HG02642 (cell line): ENCODE measurements around the gene DNAH1.

ENCODE experiments used
- ATAC-seq: cut with Tn5 transposase; IDR thresholded peaks from one replicate; pipeline ENCODE4 v1.9.1; 2021; ENCODE audit warnings: mild to moderate bottlenecking; ENCODE audit not compliant: unreplicated experiment, poor library complexity

Gene DNAH1

GRCh38 chr3:52442409-52443267 lies 126.5 kb downstream of the DNAH1 start:
- no peak for ATAC-seq

DNA sequence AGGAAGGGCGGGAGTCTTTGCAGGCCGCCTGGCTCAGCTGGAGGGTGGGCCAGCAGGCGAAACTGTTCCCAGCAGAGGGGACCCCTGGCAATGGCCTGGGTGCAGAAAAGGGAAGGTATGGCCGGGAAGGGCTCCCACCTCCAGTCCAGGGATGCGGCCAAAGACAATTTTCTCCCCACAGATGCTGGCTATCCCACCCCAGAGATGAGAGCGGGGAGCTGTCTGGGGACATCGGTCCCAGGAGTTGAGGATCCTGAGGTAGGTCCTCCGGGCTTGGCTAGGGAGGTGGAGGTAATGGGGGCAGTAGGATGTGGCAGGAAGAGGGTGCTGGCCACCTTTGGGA lies 127.1 kb downstream of the DNAH1 start:
- ATAC-seq, result no peak

DNA sequence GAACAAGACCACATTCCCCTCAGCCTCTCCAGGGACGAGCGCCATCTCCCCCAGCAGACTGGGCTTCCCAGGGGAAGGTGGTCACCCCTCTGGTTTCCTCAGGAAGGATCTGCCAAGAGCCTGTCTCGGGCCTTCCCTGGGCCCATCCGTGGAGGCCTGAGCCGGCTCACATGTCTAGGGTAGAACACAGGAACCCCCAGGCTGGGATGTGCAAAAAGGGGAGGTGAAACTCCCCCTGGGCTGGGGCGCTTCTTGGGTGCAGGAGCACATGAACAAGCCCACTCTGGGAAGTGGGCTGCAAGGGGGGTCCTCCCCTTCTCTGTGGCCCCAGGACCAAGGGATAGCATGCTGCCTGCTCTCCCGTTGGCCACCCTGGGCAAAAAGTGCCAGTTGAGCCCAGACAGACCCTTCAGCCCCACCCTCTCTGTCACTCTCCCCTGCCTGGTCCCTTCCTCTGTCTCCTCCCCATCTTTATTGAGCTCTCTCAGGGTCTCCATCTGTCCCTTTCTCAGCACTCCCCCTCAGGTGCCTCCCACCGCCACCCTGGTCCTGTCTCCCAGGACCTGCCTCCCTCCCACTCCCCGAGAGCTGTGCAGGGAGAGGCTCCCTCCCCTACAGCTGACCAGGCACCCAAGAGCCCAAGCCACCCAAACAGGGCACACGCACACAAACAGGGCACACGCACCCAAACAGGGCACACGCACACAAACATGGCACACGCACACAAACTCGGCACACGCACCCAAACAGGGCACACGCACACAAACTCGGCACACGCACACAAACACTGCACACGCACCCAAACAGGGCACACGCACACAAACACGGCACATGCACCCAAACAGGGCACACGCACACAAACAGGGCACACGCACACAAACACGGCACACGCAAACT lies 127.9 kb downstream of the DNAH1 start:
- ATAC-seq, result no peak

- ATAC-seq, result peak; percentile 80
Observed at GRCh38 chr3:52444860-52445793, 129.0 kb downstream of the DNAH1 start, which contains the start of gene SEMA3G. Gene SEMA3G (minus strand): TSS chr3:52445103. CDS start chr3:52445027, 76 bp downstream.

DNA sequence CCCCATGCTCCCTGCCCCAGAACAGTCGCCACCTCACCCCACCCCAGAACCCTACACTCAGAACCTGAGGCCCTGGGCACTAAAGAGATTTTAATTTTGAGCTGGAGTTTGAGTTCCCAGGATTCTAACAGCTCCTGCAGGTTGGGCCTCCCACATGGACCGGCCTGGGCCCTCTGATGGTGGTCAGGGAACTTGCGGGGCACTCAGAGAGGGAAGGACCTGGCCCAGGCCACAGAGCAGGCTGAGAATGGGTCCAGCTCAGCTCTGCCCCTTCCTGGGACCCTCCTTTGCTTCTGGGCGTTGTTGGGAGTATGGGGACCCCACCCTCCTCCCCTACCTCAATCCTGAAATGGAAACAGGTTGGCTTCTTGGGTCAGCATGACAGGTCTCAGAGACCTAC lies 129.9 kb downstream of the DNAH1 start:
- ATAC-seq, result no peak

DNA sequence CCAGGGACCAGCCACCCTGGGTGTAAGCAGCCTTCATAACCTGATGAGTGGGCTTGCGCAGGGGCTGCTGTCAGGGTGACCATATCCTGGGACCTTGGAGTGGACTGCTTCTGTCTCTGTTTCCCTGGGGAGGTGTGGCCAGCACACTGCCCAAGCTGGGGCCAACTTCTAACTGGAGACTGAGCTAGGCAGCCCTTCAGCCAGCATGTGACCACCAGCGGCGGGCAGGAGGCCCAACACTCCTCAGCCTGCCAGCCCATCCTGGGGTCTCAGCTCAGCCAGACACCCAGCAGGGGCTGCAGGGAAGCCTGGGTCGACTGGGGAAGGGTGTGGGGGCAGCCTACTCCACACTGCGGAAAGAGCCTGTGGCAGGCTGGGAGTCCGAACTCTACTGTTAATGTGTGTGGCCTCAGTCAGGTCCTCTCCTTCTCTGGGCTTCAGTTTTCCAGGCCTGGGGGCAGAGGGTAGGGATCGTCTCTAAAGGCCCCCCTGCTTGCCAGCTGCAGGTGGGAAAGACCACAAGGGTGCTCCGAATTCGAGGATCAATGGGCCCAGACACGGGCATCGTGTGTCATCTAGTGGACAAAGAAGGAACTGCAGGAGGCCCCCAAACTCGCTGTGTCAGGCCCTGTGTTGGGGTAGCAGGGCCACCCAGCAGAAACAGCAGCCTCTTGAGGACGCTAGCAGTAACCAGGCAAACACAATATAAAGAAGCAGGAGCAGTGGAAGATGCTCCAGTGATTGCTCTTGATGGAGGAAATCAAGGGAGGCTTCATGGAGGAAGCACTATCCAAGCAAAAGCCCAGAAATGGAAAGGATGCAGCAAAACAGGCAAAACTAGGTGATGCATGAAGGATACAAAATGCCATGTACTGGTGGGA lies 130.8 kb downstream of the DNAH1 start:
- ATAC-seq, result no peak

GRCh38 chr3:52447512-52448355 lies 131.6 kb downstream of the DNAH1 start:
- ATAC-seq, result no peak
